ENCODE results near the gene HS1BP3.

DNA sequence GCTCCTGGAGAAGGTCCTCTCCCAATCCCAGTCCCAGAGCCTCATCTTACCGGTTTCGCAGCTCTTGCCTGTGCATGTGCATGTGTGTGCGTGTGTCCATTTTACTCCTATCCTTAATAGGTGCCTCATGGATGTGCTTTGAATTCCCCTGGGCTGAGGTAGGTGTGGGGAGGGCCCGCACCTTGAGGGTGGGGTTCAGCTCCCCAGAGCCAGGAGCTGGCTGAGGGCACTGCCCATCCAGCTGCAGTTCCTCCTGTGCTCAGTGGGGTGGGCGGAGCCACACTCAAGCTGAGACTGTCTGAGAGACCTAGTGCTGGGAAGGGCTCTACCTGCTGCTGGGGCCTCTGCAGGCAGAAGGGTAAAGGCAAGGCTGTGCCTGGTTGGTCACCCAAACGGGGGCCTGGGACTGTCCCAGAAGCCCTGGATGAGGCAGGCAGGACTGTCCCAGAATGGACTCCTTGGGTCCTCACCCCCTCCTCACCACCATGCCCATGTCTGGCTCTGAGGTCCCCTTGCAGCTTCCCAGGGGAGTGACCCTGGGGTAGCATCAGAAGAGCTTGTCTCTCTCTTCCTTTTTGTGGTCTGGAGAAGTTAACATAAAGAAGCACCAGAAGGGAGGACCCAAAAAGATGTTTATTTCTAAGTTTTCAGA lies 24.9 kb upstream of the HS1BP3 start:
- TF ChIP-seq, protein P1, sequence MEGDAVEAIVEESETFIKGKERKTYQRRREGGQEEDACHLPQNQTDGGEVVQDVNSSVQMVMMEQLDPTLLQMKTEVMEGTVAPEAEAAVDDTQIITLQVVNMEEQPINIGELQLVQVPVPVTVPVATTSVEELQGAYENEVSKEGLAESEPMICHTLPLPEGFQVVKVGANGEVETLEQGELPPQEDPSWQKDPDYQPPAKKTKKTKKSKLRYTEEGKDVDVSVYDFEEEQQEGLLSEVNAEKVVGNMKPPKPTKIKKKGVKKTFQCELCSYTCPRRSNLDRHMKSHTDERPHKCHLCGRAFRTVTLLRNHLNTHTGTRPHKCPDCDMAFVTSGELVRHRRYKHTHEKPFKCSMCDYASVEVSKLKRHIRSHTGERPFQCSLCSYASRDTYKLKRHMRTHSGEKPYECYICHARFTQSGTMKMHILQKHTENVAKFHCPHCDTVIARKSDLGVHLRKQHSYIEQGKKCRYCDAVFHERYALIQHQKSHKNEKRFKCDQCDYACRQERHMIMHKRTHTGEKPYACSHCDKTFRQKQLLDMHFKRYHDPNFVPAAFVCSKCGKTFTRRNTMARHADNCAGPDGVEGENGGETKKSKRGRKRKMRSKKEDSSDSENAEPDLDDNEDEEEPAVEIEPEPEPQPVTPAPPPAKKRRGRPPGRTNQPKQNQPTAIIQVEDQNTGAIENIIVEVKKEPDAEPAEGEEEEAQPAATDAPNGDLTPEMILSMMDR (IDR thresholded peaks at IDR 0.05): no peak
- TF ChIP-seq POLR2A (IDR thresholded peaks at IDR 0.05) (no peak), POLR2AphosphoS5 (IDR thresholded peaks at IDR 0.05; ENCODE audit: insufficient read depth in 1 of 2, low read depth in 1 of 2) (no peak)
